HepG2 (cell line): Measurements from ENCODE around the gene ZNF506. TPM values are rescaled to one million over a fixed set of nuclear protein-coding genes. Genes with fewer than 3 reads are reported as not detected.
A peak's percentile ranks its signal among the peaks of the same experiment; 100 is the strongest.

ENCODE experiments used
- ATAC-seq: fragments of 200-7000 bp; cut with Tn5 transposase; 3 replicates; pipeline ENCODE4 v1.9.1; 2020; ENCODE audit warnings: mild to moderate bottlenecking, moderate library complexity
- BruUV-seq: library from RNA; stranded (reverse); fragments of 400-500 nt; replicated peaks from 2 replicates; lab custom pipeline; 2021; lab: Mats Ljungman, UMichigan
- CTCF ChIA-PET: fragments of 300-600 bp; formaldehyde crosslinking; extraction: SDS; loops from one replicate; lab custom pipeline; 2021; ENCODE audit warnings: low total read pairs, inconsistent platforms, low intra/inter-chr PET ratio; lab: Yijun Ruan, JAX
- POLR2A ChIA-PET: fragments of 350-600 bp; sonication (Branson Sonifier 250); formaldehyde crosslinking; loops from one replicate; lab custom pipeline; 2020; ENCODE audit warnings: antibody characterized with exemption, inconsistent platforms; lab: Yijun Ruan, JAX
- DNase-seq: peaks from one replicate; pipeline ENCODE4 v3.0.0-alpha.2; 2015; ENCODE audit warnings: low spot score
- FAIRE-seq: peaks from 3 replicates; lab custom pipeline; 2011; peaks lifted over from hg19 to GRCh38; lab: Jason Lieb, UNC
- H2AFZ ChIP-seq: one replicate; pipeline ENCODE4 v1.6.1; 2011; ENCODE audit warnings: low read length, inconsistent platforms
- H3K27ac ChIP-seq: fragments of 300-600 bp; 3 replicates; pipeline ENCODE4 v1.8.0; 2011; ENCODE audit warnings: mixed run types, mild to moderate bottlenecking, mixed read lengths, low read length, inconsistent platforms; ENCODE audit not compliant: insufficient read depth; ENCODE audit errors: extremely low read length
- H3K27me3 ChIP-seq, 2 experiments: fragments of 200-600 bp in 1 of 2; 2 replicates in 1 of 2; 3 replicates in 1 of 2; pipeline versions ENCODE4 v1.6.0 to v1.8.0; 2011; ENCODE audit warnings: low read length in 2 of 2, mild to moderate bottlenecking in 2 of 2, moderate library complexity in 2 of 2, inconsistent platforms in 1 of 2; ENCODE audit not compliant: insufficient read depth in 2 of 2, control insufficient read depth in 1 of 2
- H3K36me3 ChIP-seq, 2 experiments: fragments of 200-600 bp in 1 of 2; replicated peaks in 1 of 2; 2 replicates in 1 of 2; 3 replicates in 1 of 2; pipeline versions ENCODE4 v1.5.1 to v1.8.0; 2011; ENCODE audit warnings: low read length in 2 of 2, inconsistent platforms in 1 of 2; ENCODE audit not compliant: insufficient read depth in 2 of 2, control insufficient read depth in 1 of 2
- H3K4me1 ChIP-seq: 2 replicates; pipeline ENCODE4 v1.5.1; 2012; ENCODE audit warnings: low read length, inconsistent platforms; ENCODE audit not compliant: insufficient read depth
- H3K4me2 ChIP-seq: 2 replicates; pipeline ENCODE4 v1.6.0; 2011; ENCODE audit warnings: low read depth, low read length, inconsistent platforms
- H3K4me3 ChIP-seq, 3 experiments: fragments of 200-600 bp in 1 of 3; sonication (generic), shearing (Covaris generic) in 1 of 3; replicated peaks in 1 of 3; 2 replicates each; pipeline ENCODE4 v1.5.1; 2011 to 2016; ENCODE audit warnings: low read length in 3 of 3, inconsistent platforms in 2 of 3, low read depth in 2 of 3, mild to moderate bottlenecking in 2 of 3, control low read depth in 1 of 3, mixed read lengths in 1 of 3; ENCODE audit not compliant: insufficient read depth in 1 of 3
- H3K79me2 ChIP-seq: one replicate; pipeline ENCODE4 v1.6.1; 2011; ENCODE audit warnings: low read length, inconsistent platforms; ENCODE audit not compliant: insufficient read depth
- H3K9ac ChIP-seq: 2 replicates; pipeline ENCODE4 v1.6.0; 2011; ENCODE audit warnings: mild to moderate bottlenecking, low read depth, low read length, inconsistent platforms; ENCODE audit not compliant: insufficient read depth
- H3K9me3 ChIP-seq: 2 replicates; pipeline ENCODE4 v1.5.1; 2012; ENCODE audit warnings: mild to moderate bottlenecking, low read length
- H4K20me1 ChIP-seq: 2 replicates; pipeline ENCODE4 v1.6.0; 2011; ENCODE audit warnings: inconsistent platforms, mild to moderate bottlenecking, low read length, moderate library complexity; ENCODE audit not compliant: insufficient read depth
- DR1 ChIP-seq: sonication (generic); formaldehyde crosslinking; IDR thresholded peaks from 2 replicates; pipeline ENCODE4 v1.8.0; 2021; ENCODE audit warnings: mild to moderate bottlenecking, missing genetic modification reagents, inconsistent platforms
- ETV5 ChIP-seq: IDR thresholded peaks from 2 replicates; pipeline ENCODE4 v1.6.1; 2018; ENCODE audit warnings: missing biosample characterization, missing genetic modification reagents, inconsistent platforms, borderline replicate concordance
- KAT7 ChIP-seq: IDR thresholded peaks from 2 replicates; pipeline ENCODE4 v1.6.1; 2018; ENCODE audit warnings: borderline replicate concordance, missing compliant biosample characterization
- KLF9 ChIP-seq: IDR thresholded peaks from 2 replicates; pipeline ENCODE4 v1.6.1; 2016; ENCODE audit warnings: low read depth
- MEIS1 ChIP-seq: sonication (generic); formaldehyde crosslinking; IDR thresholded peaks from 2 replicates; pipeline ENCODE4 v1.9.0; 2021; ENCODE audit warnings: mild to moderate bottlenecking, missing genetic modification reagents, moderate library complexity, borderline replicate concordance
- NFE2L1 ChIP-seq: sonication (generic); formaldehyde crosslinking; IDR thresholded peaks from 2 replicates; pipeline ENCODE4 v1.4.0; 2020; ENCODE audit warnings: missing genetic modification reagents, mild to moderate bottlenecking, borderline replicate concordance
- PAX8 ChIP-seq: sonication (generic); formaldehyde crosslinking; IDR thresholded peaks from 2 replicates; pipeline ENCODE4 v1.8.0; 2022; ENCODE audit warnings: mild to moderate bottlenecking, missing genetic modification reagents, borderline replicate concordance
- PLRG1 ChIP-seq: fragments of 450-650 bp; conservative IDR thresholded peaks from 2 replicates; pipeline ENCODE4 v1.6.1; 2016
- PRMT3 ChIP-seq: sonication (generic); formaldehyde crosslinking; IDR thresholded peaks from 2 replicates; pipeline ENCODE4 v1.8.1; 2022; ENCODE audit warnings: low read depth, mild to moderate bottlenecking, moderate library complexity, missing genetic modification reagents, borderline replicate concordance
- REPIN1 ChIP-seq: sonication (generic); formaldehyde crosslinking; IDR thresholded peaks from 2 replicates; pipeline ENCODE4 v1.8.0; 2022; ENCODE audit warnings: missing genetic modification reagents, low read depth, mild to moderate bottlenecking, borderline replicate concordance
- SIN3A ChIP-seq: IDR thresholded peaks from 2 replicates; pipeline ENCODE4 v1.6.1; 2011; ENCODE audit warnings: low read depth, mild to moderate bottlenecking, control low read depth, low read length, borderline replicate concordance
- SOX6 ChIP-seq, 2 experiments: fragments of 450-650 bp in 1 of 2; sonication (generic) in 1 of 2; formaldehyde crosslinking in 1 of 2; IDR thresholded peaks; 2 replicates each; pipeline versions ENCODE4 v1.4.0 to v1.6.1; 2017 to 2020; ENCODE audit warnings: antibody characterized with exemption in 1 of 2, mild to moderate bottlenecking in 1 of 2, missing genetic modification reagents in 1 of 2
- ZNF431 ChIP-seq: sonication (generic); formaldehyde crosslinking; IDR thresholded peaks from 2 replicates; pipeline ENCODE4 v1.9.0; 2022; ENCODE audit warnings: missing genetic modification reagents, low read depth, mild to moderate bottlenecking, borderline replicate concordance
- ZNF567 ChIP-seq: sonication (generic); formaldehyde crosslinking; IDR thresholded peaks from 2 replicates; pipeline ENCODE4 v1.8.1; 2023; ENCODE audit warnings: mild to moderate bottlenecking, missing genetic modification reagents, borderline replicate concordance
- ZNF737 ChIP-seq: sonication (generic); formaldehyde crosslinking; IDR thresholded peaks from 2 replicates; pipeline ENCODE4 v1.5.0; 2020; ENCODE audit warnings: missing genetic modification reagents, mild to moderate bottlenecking, borderline replicate concordance
- ZNF773 ChIP-seq: sonication (generic); formaldehyde crosslinking; IDR thresholded peaks from 2 replicates; pipeline ENCODE4 v1.4.0; 2020; ENCODE audit warnings: missing genetic modification reagents, borderline replicate concordance
- ZNF839 ChIP-seq: sonication (generic); formaldehyde crosslinking; IDR thresholded peaks from 2 replicates; pipeline ENCODE4 v1.4.0; 2020; ENCODE audit warnings: missing genetic modification reagents, mild to moderate bottlenecking, borderline replicate concordance
- WGBS: methylation state at CpG from one replicate; pipeline ENCODE4 v1.1.6; 2017; ENCODE audit warnings: low lambda C conversion rate; 5-methylcytosine and 5-hydroxymethylcytosine counted together
- in situ Hi-C: cut with HindIII; loops from 2 replicates; pipeline ENCODE4 v1.10.0; 2017; ENCODE audit warnings: low pct_unique_long_range_greater_than_20kb; ENCODE audit not compliant: extremely low pct_ligation_motif_present
- intact Hi-C: fragments of 100-400 bp; cut with micrococcal nuclease; formaldehyde crosslinking; loops from one replicate; pipeline ENCODE4 v1.10.0; 2022; ENCODE audit not compliant: unreplicated experiment
- polyA plus RNA-seq, 8 experiments: library from polyadenylated mRNA; depleted of rRNA in 3 of 8; stranded (reverse) in 7 of 8; unstranded in 1 of 8; fragments of >200 nt; fragmentation: Illumina TruSeq in 4 of 8; extraction: Trizol in 4 of 8; gene quantifications; 2 replicates each; pipeline versions ENCODE4 v1.2.1 to v1.2.3, GENCODE V29; 2011 to 2016; ENCODE audit warnings: low read depth in 4 of 8, missing spikeins in 1 of 8, mixed read lengths in 1 of 8; ENCODE audit not compliant: insufficient read depth in 1 of 8
- total RNA-seq, 5 experiments: library from RNA; depleted of rRNA; stranded (reverse); fragments of >200 nt; fragmentation: Illumina TruSeq; extraction: Trizol; gene quantifications; 2 replicates each; pipeline ENCODE4 v1.2.3, GENCODE V29; 2016; ENCODE audit warnings: low read depth in 1 of 5
- TF ChIP-seq, protein P1 (sequence below): sonication (generic); formaldehyde crosslinking; IDR thresholded peaks from 2 replicates; pipeline ENCODE4 v1.8.0; 2022; ENCODE audit warnings: mild to moderate bottlenecking, missing genetic modification reagents, borderline replicate concordance

The ZNF506 gene
- total and polyA plus RNA-seq, 2 of the 13 experiments (the other 11 are each of a cell fraction or from before 2014, with no cell fraction given) = not detected

DNA sequence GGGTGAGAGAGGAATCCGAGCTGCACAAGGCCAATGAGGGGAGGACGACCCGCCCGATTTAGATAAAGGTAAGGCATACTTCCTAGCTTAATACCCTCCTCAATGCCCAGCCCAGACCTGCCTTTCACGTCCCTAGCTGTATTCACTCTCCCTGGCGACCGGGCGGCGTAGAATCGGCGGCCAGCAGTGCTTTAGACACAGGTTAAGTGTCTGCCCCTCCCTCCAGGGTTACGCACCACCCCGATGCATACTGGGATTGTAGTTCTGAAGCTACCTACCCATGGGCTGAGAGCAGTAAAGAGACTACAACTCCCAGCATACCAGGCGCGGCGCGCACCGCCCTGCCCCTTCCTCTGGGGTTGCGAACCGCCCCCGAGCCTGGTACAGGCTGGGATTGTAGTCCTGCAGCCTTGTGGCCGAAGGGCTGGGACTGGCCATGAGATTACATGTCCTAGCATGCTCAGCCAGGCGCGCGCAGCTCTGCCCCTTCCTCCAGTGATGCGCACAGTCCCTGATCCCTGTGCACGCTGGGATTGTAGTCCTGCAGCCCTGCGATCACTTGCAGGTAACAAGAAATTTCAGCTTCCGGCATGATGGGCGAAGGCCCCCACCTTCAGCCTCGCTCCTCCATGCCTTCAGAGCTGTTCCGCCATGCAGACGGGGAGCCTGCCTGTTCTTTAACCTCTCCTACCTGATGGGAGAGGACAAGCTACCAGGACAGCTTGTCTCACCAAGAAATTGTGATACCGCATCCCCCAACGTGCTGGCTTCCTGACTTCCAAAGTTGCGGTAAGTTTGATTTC, 45.1 kb downstream of the ZNF506 start (continued):
- no peak for TF ChIP-seq KAT7 (CRISPR knock-in tag)

DNA sequence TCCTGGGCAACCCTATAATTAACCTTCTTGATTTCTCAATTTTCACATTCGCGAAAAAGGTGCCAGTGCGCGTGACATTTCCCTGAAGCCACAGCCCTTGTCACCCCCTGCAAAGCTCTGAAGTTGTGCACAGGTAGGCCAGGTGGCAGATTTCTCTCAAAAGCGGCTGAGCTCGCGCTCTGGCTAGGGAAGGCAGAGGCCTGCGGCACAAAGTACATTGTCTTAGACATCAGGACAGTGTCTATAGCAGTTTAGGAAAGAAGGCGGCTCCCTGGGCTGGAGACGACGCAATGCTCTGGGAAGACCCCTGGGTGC, 45.7 kb downstream of the ZNF506 start:
- WGBS = 0% methylated on average over 5 of the region's 11 CpGs
- no peaks in the 10 kb centered on the region for H4K20me1 ChIP-seq
- in situ Hi-C loops (no loop called here), intact Hi-C loops (loop anchor here (1.0 to 5.0 kb wide), 3 partner anchors 43 to 107 kb away; partner anchors contain the start of genes ZNF101, ZNF14 and ZNF253)
- H2AFZ ChIP-seq = no peak overlapping the region
- H3K9ac ChIP-seq = peak overlapping the region; percentile 76
- ATAC-seq (peak; percentile 21), FAIRE-seq (no peak), DNase-seq (no peak)
- peak overlapping the region; percentile 60 for H3K27ac ChIP-seq
- H3K36me3 ChIP-seq = no peaks in the 10 kb centered on the region
- POLR2A ChIA-PET = interaction anchor here (0.9 to 3.8 kb wide), 13 partner anchors 14 to 889 kb away, joined by 3 to 35 read pairs (median 5); partner anchors contain the start of genes ATP13A1, GATAD2A, GMIP and NDUFA13
- no peaks in the 10 kb centered on the region; a peak in 1 of 5 replicates for H3K27me3 ChIP-seq
- peak overlapping the region; percentile 85 for H3K4me2 ChIP-seq
- H3K9me3 ChIP-seq = no peaks in the 10 kb centered on the region
- CTCF ChIA-PET = no interaction called here
- H3K79me2 ChIP-seq = peaks cover 10% of the 10 kb centered on the region
- H3K4me1 ChIP-seq = peaks cover 30% of the 10 kb centered on the region
- TSS peak; percentile 98 for BruUV-seq
- H3K4me3 ChIP-seq = peak overlapping the region; percentile 62 to 99 (median 82)
- TF ChIP-seq ZNF567 (CRISPR knock-in tag) (no peak), ZNF773 (CRISPR knock-in tag) (no peak), ETV5 (CRISPR knock-in tag) (no peak), ZNF431 (no peak), PAX8 (CRISPR knock-in tag) (0 out of 2 replicates have a peak, but pooled peaks have one; percentile 46), ZNF737 (CRISPR knock-in tag) (no peak), PRMT3 (no peak), ZNF839 (CRISPR knock-in tag) (no peak), MEIS1 (CRISPR knock-in tag) (no peak), NFE2L1 (no peak), SOX6 (IDR thresholded peaks at IDR 0.05) (no peak), SOX6 (CRISPR knock-in tag; IDR thresholded peaks at IDR 0.05) (no peak), REPIN1 (peak; percentile 7; the same call in 1 of the 2 replicates), KLF9 (CRISPR knock-in tag) (no peak), DR1 (CRISPR knock-in tag) (no peak), PLRG1 (no peak), SIN3A (no peak)
- TF ChIP-seq, protein P1, sequence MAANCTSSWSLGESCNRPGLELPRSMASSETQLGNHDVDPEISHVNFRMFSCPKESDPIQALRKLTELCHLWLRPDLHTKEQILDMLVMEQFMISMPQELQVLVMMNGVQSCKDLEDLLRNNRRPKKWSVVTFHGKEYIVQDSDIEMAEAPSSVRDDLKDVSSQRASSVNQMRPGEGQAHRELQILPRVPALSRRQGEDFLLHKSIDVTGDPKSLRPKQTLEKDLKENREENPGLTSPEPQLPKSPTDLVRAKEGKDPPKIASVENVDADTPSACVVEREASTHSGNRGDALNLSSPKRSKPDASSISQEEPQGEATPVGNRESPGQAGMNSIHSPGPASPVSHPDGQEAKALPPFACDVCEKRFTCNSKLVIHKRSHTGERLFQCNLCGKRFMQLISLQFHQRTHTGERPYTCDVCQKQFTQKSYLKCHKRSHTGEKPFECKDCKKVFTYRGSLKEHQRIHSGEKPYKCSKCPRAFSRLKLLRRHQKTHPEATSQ (CRISPR knock-in tag) = no peak
